ENCODE results near the gene MMP24OS.

MMP24OS gene

GRCh38 chr20:35251613-35251940 lies 26.3 kb downstream of the MMP24OS start:
- DNase-seq (ENCODE audit: low read depth): no peak

- no peak for DNase-seq (ENCODE audit: low read depth)
Measured at GRCh38 chr20:35248641-35249475, 29.1 kb downstream of the MMP24OS start.

DNA sequence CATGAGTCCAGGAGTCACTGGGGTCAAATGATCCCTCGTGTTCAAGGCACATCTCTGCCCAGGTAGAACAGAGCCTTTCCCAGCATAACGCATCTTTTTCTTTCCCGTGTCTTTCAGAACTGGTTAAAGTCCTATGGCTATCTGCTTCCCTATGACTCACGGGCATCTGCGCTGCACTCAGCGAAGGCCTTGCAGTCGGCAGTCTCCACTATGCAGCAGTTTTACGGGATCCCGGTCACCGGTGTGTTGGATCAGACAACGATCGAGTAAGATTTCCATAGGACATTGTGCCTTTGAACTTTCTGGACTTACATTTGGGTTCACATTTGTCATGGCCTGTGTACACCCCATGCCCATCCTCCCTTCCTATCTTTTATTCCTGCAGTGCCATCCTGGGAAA lies 31.2 kb downstream of the MMP24OS start:
- DNase-seq (ENCODE audit: low read depth): no peak

DNA sequence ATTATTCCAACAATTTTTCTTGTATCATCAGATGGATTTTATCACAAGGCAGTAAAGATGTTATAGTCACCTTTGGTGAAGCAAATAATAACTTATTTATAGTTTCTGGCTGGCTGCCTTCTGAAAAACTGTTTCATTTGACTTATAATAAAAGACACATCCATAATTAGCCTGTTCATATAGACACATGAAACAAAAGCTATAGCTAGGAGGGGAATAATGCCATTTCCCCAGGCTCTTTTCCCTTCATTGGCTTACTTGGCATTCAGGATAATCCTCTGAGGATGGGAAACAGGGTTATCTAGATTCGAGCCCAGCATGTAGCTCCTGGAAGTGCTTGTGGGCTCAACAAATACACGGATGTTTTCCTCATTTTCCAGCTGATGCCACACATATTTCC lies 33.9 kb downstream of the MMP24OS start:
- no peak for DNase-seq (ENCODE audit: low read depth)

DNA sequence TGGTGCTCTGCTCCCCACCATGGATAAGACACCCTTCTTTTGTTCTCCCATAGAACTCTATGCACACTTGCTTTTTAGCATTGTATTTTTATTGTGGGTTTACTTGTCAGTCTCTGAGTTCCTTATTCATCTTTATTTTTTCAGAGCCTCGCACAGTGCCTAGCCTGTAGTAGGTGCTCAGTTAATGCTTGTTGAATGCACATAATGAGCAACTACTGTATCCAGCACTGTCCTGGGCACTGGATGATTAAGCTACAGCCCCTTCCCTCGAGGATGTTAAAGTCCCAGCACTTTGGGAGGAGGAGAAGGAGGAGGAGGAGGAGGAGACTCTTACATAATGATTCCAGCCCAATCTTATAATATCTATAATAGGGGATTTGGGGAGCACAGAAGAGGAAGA lies 34.6 kb downstream of the MMP24OS start:
- DNase-seq (ENCODE audit: low read depth): no peak

- DNase-seq (ENCODE audit: low read depth): no peak
Measured at GRCh38 chr20:35240811-35241293, 37.1 kb downstream of the MMP24OS start.

GRCh38 chr20:35240083-35240810 lies 37.7 kb downstream of the MMP24OS start:
- DNase-seq (ENCODE audit: low read depth): no peak

DNA sequence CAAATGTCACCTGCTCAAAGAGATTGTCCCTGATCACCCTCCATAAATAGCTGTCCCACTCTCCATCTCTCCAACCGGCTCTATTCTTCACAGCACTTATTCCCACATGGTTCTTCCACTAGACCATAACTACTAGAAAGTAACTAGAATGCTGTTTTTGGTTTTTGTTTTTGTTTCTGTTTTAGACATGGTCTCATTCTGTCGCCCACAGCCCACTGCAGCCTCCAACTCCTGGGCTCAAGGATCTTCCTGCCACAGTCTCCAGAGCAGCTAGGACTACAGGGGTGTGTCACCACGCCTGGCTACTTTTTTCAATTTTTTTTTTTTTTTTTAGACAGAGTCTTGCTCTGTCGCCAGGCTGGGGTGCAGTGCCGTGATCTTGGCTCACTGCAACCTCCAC lies 39.2 kb downstream of the MMP24OS start:
- DNase-seq (ENCODE audit: low read depth): no peak

DNA sequence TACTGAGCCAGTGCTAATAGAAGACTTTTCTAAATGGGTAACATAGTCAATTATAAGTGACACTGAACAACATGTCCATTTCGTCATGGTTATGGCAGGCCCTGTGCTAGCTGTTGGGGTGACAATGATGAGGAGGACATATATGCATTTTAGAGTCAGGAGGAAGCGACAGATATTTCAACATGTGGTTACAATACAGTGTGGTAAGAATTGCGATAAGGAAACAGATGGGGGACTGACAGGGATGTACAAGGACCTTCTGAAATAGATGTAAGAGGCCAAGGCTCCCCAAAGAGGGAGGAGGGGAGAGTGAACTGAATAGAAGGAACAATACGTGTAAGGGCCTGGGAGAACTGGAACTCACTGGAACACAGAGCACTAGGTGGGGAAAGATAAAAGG lies 39.8 kb downstream of the MMP24OS start:
- no peak for DNase-seq (ENCODE audit: low read depth)

DNA sequence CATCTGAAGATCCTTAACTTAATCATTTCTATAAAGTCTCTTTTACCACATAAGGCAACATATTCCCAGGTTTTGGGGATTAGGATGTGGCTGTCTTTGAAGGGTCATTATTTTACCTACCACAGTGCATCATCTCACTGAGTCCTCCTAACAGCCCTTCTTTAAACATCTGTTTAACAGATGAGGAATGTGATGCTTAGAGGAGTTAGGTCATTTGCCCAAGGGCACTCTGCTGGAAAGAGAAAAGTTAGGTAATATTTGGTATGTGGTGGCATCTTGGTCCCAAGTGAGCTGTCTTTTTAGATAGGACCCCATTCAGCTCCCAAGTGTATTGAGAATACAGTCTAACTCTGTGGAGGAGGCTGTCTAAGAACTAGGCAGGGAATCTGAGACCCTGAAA lies 40.4 kb downstream of the MMP24OS start:
- no peak for DNase-seq (ENCODE audit: low read depth)

DNA sequence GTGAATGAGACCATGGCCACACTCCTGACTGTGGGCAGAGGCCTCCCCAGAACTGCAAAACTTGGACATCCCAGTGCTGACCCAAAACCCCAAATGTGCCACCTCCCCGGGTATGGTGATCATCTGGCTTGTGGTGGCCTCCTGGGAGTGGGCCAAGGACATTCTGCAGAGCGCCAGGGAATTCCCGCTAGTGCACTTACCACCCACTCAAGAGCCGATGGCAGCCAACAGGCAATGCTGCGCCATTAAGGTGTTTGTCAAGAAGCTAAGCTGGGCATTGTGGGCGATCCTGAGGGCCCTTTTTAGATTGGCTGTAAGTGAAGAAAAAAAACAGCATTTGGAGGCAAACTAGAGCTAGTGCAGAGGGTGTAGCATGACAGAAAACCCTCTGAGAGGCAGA lies 42.0 kb downstream of the MMP24OS start:
- no peak for DNase-seq (ENCODE audit: low read depth)

DNA sequence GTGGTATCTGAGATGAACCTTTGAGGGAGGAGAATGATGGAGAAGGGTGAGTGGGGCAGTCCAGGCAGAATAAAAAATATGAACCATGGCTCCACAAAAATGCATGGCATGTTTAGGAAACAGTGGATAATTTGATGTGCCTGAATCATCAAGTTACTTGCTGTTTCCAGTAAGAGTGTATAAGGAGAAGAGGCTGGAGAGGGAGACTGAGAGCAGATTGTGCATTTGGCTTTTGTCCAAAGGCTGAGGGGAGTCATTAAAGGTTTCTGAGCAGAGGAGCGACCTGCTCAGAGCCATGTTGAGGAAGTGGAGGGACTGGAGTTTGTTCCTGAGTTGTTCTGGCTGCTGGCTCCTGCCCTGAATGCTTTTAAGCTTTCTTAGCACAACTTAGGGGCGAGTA lies 45.3 kb downstream of the MMP24OS start:
- DNase-seq (ENCODE audit: low read depth): peak; percentile 47

DNA sequence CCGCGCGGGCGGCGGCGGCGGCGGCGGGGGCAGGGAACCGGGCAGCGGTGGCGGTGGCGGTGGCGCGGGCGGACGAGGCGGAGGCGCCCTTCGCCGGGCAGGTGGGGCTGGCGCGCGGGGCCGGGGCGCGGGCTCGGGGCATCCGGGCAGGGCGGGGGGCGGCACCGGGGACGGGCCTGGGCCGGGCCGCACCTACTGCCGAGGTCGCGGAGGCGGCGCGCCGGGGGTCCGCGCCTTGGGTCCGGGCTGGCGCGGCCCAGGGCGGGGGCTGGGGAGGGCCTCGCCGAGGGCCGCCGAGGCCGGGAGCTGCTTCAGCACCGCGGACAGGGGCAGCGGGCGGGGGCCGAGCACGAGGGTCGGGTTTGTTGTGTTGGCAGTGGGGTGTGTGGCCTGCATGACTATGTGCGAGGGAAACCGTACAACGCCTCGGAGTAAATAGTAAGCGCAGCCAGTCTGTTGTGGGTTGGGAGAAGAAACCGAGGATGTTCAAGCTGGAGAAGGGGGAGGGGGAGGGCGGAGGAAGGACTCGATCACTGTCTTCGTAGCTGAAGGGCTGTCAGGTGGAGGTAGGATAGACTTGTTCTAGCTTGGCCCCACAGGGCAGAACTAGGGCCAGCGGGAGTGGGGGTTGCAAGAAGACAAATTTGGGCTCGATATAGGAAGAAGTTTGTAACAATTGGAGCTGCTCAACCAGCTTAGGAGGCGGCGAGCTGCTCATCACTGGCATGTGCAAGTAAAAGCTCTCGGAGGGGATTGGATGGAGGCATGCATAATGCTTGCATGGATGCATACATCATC lies 50.8 kb downstream of the MMP24OS start:
- DNase-seq (ENCODE audit: low read depth): no peak

All from HS-5 (cell line).